B cell (primary cell): ENCODE data around the gene ASTL. TPM values are rescaled to one million over a fixed set of nuclear protein-coding genes. Genes with fewer than 3 reads are reported as not detected.
A peak's percentile ranks its signal among the peaks of the same experiment; 100 is the strongest.

Source experiments
- ATAC-seq: fragments of 200-7000 bp; cut with Tn5 transposase; one replicate; pipeline ENCODE4 v1.10.0; 2021; ENCODE audit warnings: low read depth, mild to moderate bottlenecking, moderate number of reproducible peaks, moderate library complexity
- CTCF ChIA-PET: fragments of 350-600 bp; sonication (Branson Sonifier 250); formaldehyde crosslinking; loops from one replicate; lab custom pipeline; 2021; ENCODE audit warnings: antibody characterized with exemption, inconsistent platforms; lab: Charles Lee
- POLR2A ChIA-PET: fragments of 350-600 bp; sonication (Branson Sonifier 250); formaldehyde crosslinking; loops from one replicate; lab custom pipeline; 2021; ENCODE audit warnings: antibody characterized with exemption; lab: Charles Lee
- DNase-seq: peaks from one replicate; pipeline ENCODE4 v3.0.0; 2013
- H2AFZ ChIP-seq: 2 replicates; pipeline ENCODE4 v1.6.1; 2012; ENCODE audit warnings: mild to moderate bottlenecking, low read depth, low read length; ENCODE audit not compliant: insufficient read depth, poor library complexity, severe bottlenecking
- H3K27ac ChIP-seq, 2 donors: 1 replicate in 1 of 2; 2 replicates in 1 of 2; pipeline ENCODE4 v1.5.1; 2012 to 2013; ENCODE audit warnings: low read length in 2 of 2, mild to moderate bottlenecking in 2 of 2, moderate library complexity in 1 of 2
- H3K27me3 ChIP-seq, 4 experiments: fragments of 200-600 bp in 1 of 4; sonication (generic) in 1 of 4; replicated peaks in 1 of 4; 1 replicate in 2 of 4; 2 replicates in 2 of 4; pipeline versions ENCODE4 v1.6.1 to v1.7.0; 2013 to 2016; ENCODE audit warnings: low read length in 3 of 4, mild to moderate bottlenecking in 2 of 4, mixed read lengths in 1 of 4, moderate library complexity in 1 of 4; ENCODE audit not compliant: insufficient read depth in 4 of 4, control insufficient read depth in 3 of 4; ENCODE audit errors: control extremely low read depth in 1 of 4
- H3K36me3 ChIP-seq, 2 experiments: replicated peaks in 1 of 2; 1 replicate in 1 of 2; 2 replicates in 1 of 2; pipeline versions ENCODE4 v1.6.1 to v1.7.1; 2013; ENCODE audit warnings: low read length in 1 of 2; ENCODE audit not compliant: insufficient read depth in 2 of 2, control insufficient read depth in 1 of 2; ENCODE audit errors: control extremely low read depth in 1 of 2, extremely low read depth in 1 of 2
- H3K4me1 ChIP-seq, 2 donors: fragments of 200-600 bp in 1 of 2; sonication (generic) in 1 of 2; 1 replicate in 1 of 2; 2 replicates in 1 of 2; pipeline versions ENCODE4 v1.5.1 to v1.6.1; 2013 to 2017; ENCODE audit warnings: low read length in 2 of 2; ENCODE audit not compliant: control insufficient read depth in 2 of 2, insufficient read depth in 2 of 2
- H3K4me2 ChIP-seq: replicated peaks from 2 replicates; pipeline ENCODE3; 2012; ENCODE audit warnings: mild to moderate bottlenecking, low read depth, low read length; ENCODE audit not compliant: poor library complexity, severe bottlenecking
- H3K4me3 ChIP-seq, 5 experiments: fragments of 200-600 bp in 1 of 5; sonication (generic) in 1 of 5; 1 replicate in 3 of 5; 2 replicates in 2 of 5; pipeline versions ENCODE4 v1.5.1 to v1.7.0; 2011 to 2016; ENCODE audit warnings: low read length in 4 of 5, mild to moderate bottlenecking in 4 of 5, low read depth in 2 of 5, control low read depth in 1 of 5, moderate library complexity in 1 of 5; ENCODE audit not compliant: insufficient read depth in 1 of 5; ENCODE audit errors: control extremely low read depth in 1 of 5, extremely low read depth in 1 of 5
- H3K79me2 ChIP-seq: fragments of 200-600 bp; sonication (generic); one replicate; pipeline ENCODE4 v1.6.0; 2016; ENCODE audit warnings: low read length; ENCODE audit not compliant: control insufficient read depth, insufficient read depth
- H3K9ac ChIP-seq: fragments of 200-600 bp; sonication (generic); 2 replicates; pipeline ENCODE4 v1.6.1; 2017; ENCODE audit warnings: mild to moderate bottlenecking, low read length, moderate library complexity
- H3K9me3 ChIP-seq, 3 donors: one replicate each; pipeline versions ENCODE4 v1.6.1 to v1.7.1; 2013; ENCODE audit warnings: low read length in 2 of 3; ENCODE audit not compliant: control insufficient read depth in 2 of 3, insufficient read depth in 1 of 3; ENCODE audit errors: control extremely low read depth in 1 of 3
- H4K20me1 ChIP-seq: 2 replicates; pipeline ENCODE4 v1.6.0; 2012; ENCODE audit warnings: mild to moderate bottlenecking, low read length; ENCODE audit not compliant: insufficient read depth, control insufficient read depth, poor library complexity, severe bottlenecking
- H3K27ac Mint-ChIP-seq: one replicate; pipeline ENCODE4 v1.8.0; 2021; ENCODE audit warnings: mixed read lengths
- H3K27me3 Mint-ChIP-seq: one replicate; pipeline ENCODE4 v1.8.0; 2021; ENCODE audit warnings: mixed read lengths
- H3K4me1 Mint-ChIP-seq: one replicate; pipeline ENCODE4 v1.8.0; 2021; ENCODE audit warnings: mixed read lengths
- H3K4me3 Mint-ChIP-seq: one replicate; pipeline ENCODE4 v1.8.0; 2021; ENCODE audit warnings: mixed read lengths
- H3K9me3 Mint-ChIP-seq: one replicate; pipeline ENCODE4 v1.8.0; 2022; ENCODE audit warnings: mixed read lengths; ENCODE audit not compliant: insufficient read depth
- CTCF ChIP-seq: fragments of 200-600 bp; IDR thresholded peaks from one replicate; pipeline ENCODE4 v1.8.0; 2022; ENCODE audit warnings: antibody characterized with exemption, mild to moderate bottlenecking
- EZH2 ChIP-seq: IDR thresholded peaks from 2 replicates; pipeline ENCODE4 v1.6.1; 2012; ENCODE audit warnings: borderline replicate concordance, low read depth, mild to moderate bottlenecking, moderate library complexity, low read length; ENCODE audit not compliant: insufficient read depth, poor library complexity, severe bottlenecking
- WGBS: methylation state at CpG from one replicate; pipeline ENCODE4 v1.1.5; 2013; ENCODE audit warnings: missing lambda C conversion rate; ENCODE audit not compliant: insufficient coverage; 5-methylcytosine and 5-hydroxymethylcytosine counted together
- intact Hi-C: fragments of 100-400 bp; cut with micrococcal nuclease; formaldehyde crosslinking; loops from one replicate; pipeline ENCODE4 v1.10.0; 2022
- polyA plus RNA-seq: library from polyadenylated mRNA; depleted of rRNA; stranded (reverse); fragments of >200 nt; gene quantifications from 2 replicates; pipeline ENCODE4 v1.2.3, GENCODE V29; 2012
- total RNA-seq, 2 donors: library from RNA; stranded (reverse); fragments of 120-200 nt in 1 of 2; gene quantifications; 1 replicate in 1 of 2; 2 replicates in 1 of 2; pipeline versions ENCODE4 v1.2.3 to v1.2.4, GENCODE V29; 2013 to 2022

Gene ASTL
- total and polyA plus RNA-seq, 2 donors (not counting 1 experiment from before 2014, with no cell fraction given): 0.15 to 0.59 TPM

GRCh38 chr2:96151595-96152303 lies 13.4 kb upstream of the ASTL start:
- ATAC-seq (no peak), DNase-seq (peak; percentile 28)
- Histone ChIP-seq H3K4me1 (peaks cover 44 to 54% of the 10 kb centered on the region in 2 donors), H3K9ac (no peak overlapping the region), H3K4me3 (no peak overlapping the region), H4K20me1 (no peaks in the 10 kb centered on the region), H2AFZ (no peak overlapping the region), H3K27ac (no peak overlapping the region), H3K27me3 (no peaks in the 10 kb centered on the region), H3K79me2 (no peaks in the 10 kb centered on the region), H3K9me3 (no peaks in the 10 kb centered on the region), H3K36me3 (no peaks in the 10 kb centered on the region), H3K4me2 (peak overlapping the region; percentile 6)
- Mint-ChIP-seq H3K4me1 (peaks cover 69% of the 10 kb centered on the region), H3K9me3 (no peaks in the 10 kb centered on the region), H3K27ac (peak overlapping the region; percentile 68), H3K27me3 (no peaks in the 10 kb centered on the region), H3K4me3 (no peak overlapping the region)
- CTCF ChIA-PET: interaction anchor here (1.5 to 23.6 kb wide), 4 partner anchors 9 to 19 kb away, joined by 6 to 1065 read pairs (median 19); partner anchors contain the start of gene ASTL
- WGBS: 69% methylated on average over 8 of the region's 9 CpGs
- no peak for TF ChIP-seq CTCF
- no peak for TF ChIP-seq EZH2
- intact Hi-C loops: no loop called here
- POLR2A ChIA-PET: interaction anchor here (0.6 to 0.9 kb wide), 2 partner anchors 56 to 161 kb away, joined by 3 to 5 read pairs; no protein-coding TSS in a partner anchor
